H9 (cell line): ENCODE data around the gene CROCC. TPM values are rescaled to one million over a fixed set of nuclear protein-coding genes. Genes with fewer than 3 reads are reported as not detected.
"Not testable (repeated sequence)": the region's sequence is repeated elsewhere in the genome, so short reads cannot be mapped to it uniquely, and the experiment has no call there.

Source experiments
- DNase-seq: peaks from one replicate; pipeline ENCODE4 v3.0.0-alpha.2; 2017
- H2AFZ ChIP-seq: one replicate; pipeline ENCODE4 v1.6.1; 2013; ENCODE audit warnings: mild to moderate bottlenecking, low read length, control low read depth, moderate library complexity
- H2AK5ac ChIP-seq: 2 replicates; pipeline ENCODE4 v1.6.1; 2013; ENCODE audit warnings: low read length, control low read depth, mixed read lengths; ENCODE audit not compliant: insufficient read length
- H2BK120ac ChIP-seq: one replicate; pipeline ENCODE4 v1.6.1; 2013; ENCODE audit warnings: low read depth, mild to moderate bottlenecking, low read length, control low read depth, inconsistent platforms; ENCODE audit not compliant: poor library complexity, severe bottlenecking
- H2BK12ac ChIP-seq: 2 replicates; pipeline ENCODE4 v1.6.1; 2013; ENCODE audit warnings: low read length, control low read depth, mixed read lengths, low read depth; ENCODE audit not compliant: insufficient read length
- H2BK15ac ChIP-seq: 2 replicates; pipeline ENCODE4 v1.6.1; 2013; ENCODE audit warnings: low read depth, low read length, control low read depth
- H2BK20ac ChIP-seq: one replicate; pipeline ENCODE4 v1.6.1; 2013; ENCODE audit warnings: low read depth, mild to moderate bottlenecking, low read length, control low read depth, inconsistent platforms; ENCODE audit not compliant: poor library complexity, severe bottlenecking
- H2BK5ac ChIP-seq: 2 replicates; pipeline ENCODE4 v1.6.1; 2013; ENCODE audit warnings: low read length, control low read depth, mixed read lengths; ENCODE audit not compliant: insufficient read length
- H3K14ac ChIP-seq: 2 replicates; pipeline ENCODE4 v1.6.1; 2013; ENCODE audit warnings: low read length, control low read depth; ENCODE audit not compliant: insufficient read depth
- H3K18ac ChIP-seq: 2 replicates; pipeline ENCODE4 v1.6.1; 2013; ENCODE audit warnings: low read depth, mild to moderate bottlenecking, mixed read lengths, low read length, control low read depth; ENCODE audit not compliant: insufficient read length
- H3K23ac ChIP-seq: 2 replicates; pipeline ENCODE4 v1.6.1; 2013; ENCODE audit warnings: low read length, control low read depth, mixed read lengths, low read depth; ENCODE audit not compliant: insufficient read length
- H3K23me2 ChIP-seq: 2 replicates; pipeline ENCODE4 v1.6.1; 2013; ENCODE audit warnings: low read depth, mild to moderate bottlenecking, mixed read lengths, low read length, control low read depth; ENCODE audit not compliant: insufficient read length, poor library complexity, severe bottlenecking
- H3K27ac ChIP-seq: 2 replicates; pipeline ENCODE4 v1.5.1; 2013; ENCODE audit warnings: low read length, control low read depth, mixed read lengths, low read depth; ENCODE audit not compliant: insufficient read length
- H3K27me3 ChIP-seq: 2 replicates; pipeline ENCODE4 v1.6.1; 2013; ENCODE audit warnings: low read length, control low read depth, inconsistent platforms; ENCODE audit not compliant: insufficient read depth
- H3K4ac ChIP-seq: 2 replicates; pipeline ENCODE4 v1.6.1; 2013; ENCODE audit warnings: low read depth, mild to moderate bottlenecking, control low read depth, inconsistent platforms, low read length, moderate library complexity
- H3K4me1 ChIP-seq: 2 replicates; pipeline ENCODE4 v1.6.1; 2013; ENCODE audit warnings: low read length, control low read depth, inconsistent platforms; ENCODE audit not compliant: insufficient read depth
- H3K4me2 ChIP-seq: 2 replicates; pipeline ENCODE4 v1.6.1; 2013; ENCODE audit warnings: low read length, control low read depth, mixed read lengths; ENCODE audit not compliant: insufficient read length, insufficient read depth
- H3K56ac ChIP-seq: 2 replicates; pipeline ENCODE4 v1.6.1; 2013; ENCODE audit warnings: low read depth, mild to moderate bottlenecking, mixed read lengths, low read length, control low read depth; ENCODE audit not compliant: insufficient read length
- H3K79me1 ChIP-seq: 2 replicates; pipeline ENCODE4 v1.6.1; 2013; ENCODE audit warnings: low read depth, mild to moderate bottlenecking, moderate library complexity, low read length, control low read depth, inconsistent platforms; ENCODE audit not compliant: insufficient read depth, poor library complexity, severe bottlenecking
- H3K79me2 ChIP-seq: 2 replicates; pipeline ENCODE4 v1.6.1; 2013; ENCODE audit warnings: low read length, control low read depth, inconsistent platforms; ENCODE audit not compliant: insufficient read depth
- H3K9ac ChIP-seq: 2 replicates; pipeline ENCODE4 v1.6.1; 2013; ENCODE audit warnings: low read length, control low read depth, mixed read lengths; ENCODE audit not compliant: insufficient read length; ENCODE audit errors: extremely low read depth
- H3K9me3 ChIP-seq: one replicate; pipeline ENCODE4 v1.6.1; 2013; ENCODE audit warnings: low read depth, low read length, inconsistent platforms; ENCODE audit not compliant: control insufficient read depth
- H3T11ph ChIP-seq: one replicate; pipeline ENCODE4 v1.6.1; 2013; ENCODE audit warnings: mild to moderate bottlenecking, low read length, control low read depth, inconsistent platforms
- H4K20me1 ChIP-seq: one replicate; pipeline ENCODE4 v1.6.1; 2013; ENCODE audit not compliant: control insufficient read depth, insufficient read length, insufficient read depth
- H4K5ac ChIP-seq: 2 replicates; pipeline ENCODE4 v1.6.1; 2013; ENCODE audit warnings: low read depth, mild to moderate bottlenecking, mixed read lengths, low read length, control low read depth; ENCODE audit not compliant: insufficient read length
- H4K8ac ChIP-seq: replicated peaks from 2 replicates; pipeline ENCODE4 v1.6.1; 2013; ENCODE audit warnings: low read length, control low read depth, mixed read lengths, low read depth; ENCODE audit not compliant: insufficient read length
- H4K91ac ChIP-seq: 2 replicates; pipeline ENCODE4 v1.6.1; 2013; ENCODE audit warnings: low read depth, mild to moderate bottlenecking, moderate library complexity, mixed read lengths, low read length, control low read depth; ENCODE audit not compliant: insufficient read length
- H3K27ac Mint-ChIP-seq, 3 experiments: 2 replicates in 2 of 3; 3 replicates in 1 of 3; pipeline ENCODE4 v1.8.0; 2020 to 2021; ENCODE audit warnings: mixed read lengths in 3 of 3, mild to moderate bottlenecking in 1 of 3, moderate library complexity in 1 of 3
- H3K27me3 Mint-ChIP-seq: 2 replicates; pipeline ENCODE4 v1.8.0; 2021; ENCODE audit warnings: low read depth, mild to moderate bottlenecking, moderate library complexity, mixed read lengths
- H3K36me3 Mint-ChIP-seq, 3 experiments: 2 replicates in 2 of 3; 3 replicates in 1 of 3; pipeline ENCODE4 v1.8.0; 2020 to 2021; ENCODE audit warnings: low read depth in 3 of 3, mixed read lengths in 3 of 3; ENCODE audit not compliant: insufficient read depth in 1 of 3
- H3K4me1 Mint-ChIP-seq, 2 experiments: 2 replicates each; pipeline ENCODE4 v1.8.0; 2020; ENCODE audit warnings: mixed read lengths in 2 of 2
- H3K4me3 Mint-ChIP-seq, 2 experiments: 2 replicates in 1 of 2; 3 replicates in 1 of 2; pipeline ENCODE4 v1.8.0; 2020 to 2021; ENCODE audit warnings: mild to moderate bottlenecking in 2 of 2, mixed read lengths in 2 of 2, moderate library complexity in 1 of 2
- H3K9me3 Mint-ChIP-seq, 2 experiments: 2 replicates in 1 of 2; 3 replicates in 1 of 2; pipeline ENCODE4 v1.8.0; 2020; ENCODE audit warnings: mild to moderate bottlenecking in 2 of 2, mixed read lengths in 2 of 2, moderate library complexity in 1 of 2
- WGBS: extraction: QIAGEN DNeasy Blood & Tissue Kit; methylation state at CpG from one replicate; pipeline ENCODE4 v1.1.7; 2013; ENCODE audit warnings: missing lambda C conversion rate, low lambda C conversion rate, mixed read lengths; ENCODE audit not compliant: insufficient read length; ENCODE audit errors: extremely low coverage; 5-methylcytosine and 5-hydroxymethylcytosine counted together
- total RNA-seq: library from RNA; stranded (reverse); gene quantifications from 2 replicates; pipeline ENCODE4 v1.2.1, GENCODE V29; 2021

Gene CROCC
- total RNA-seq, 1 experiment from 2014 or later = 40.7 TPM

GRCh38 chr1:16893796-16894195, 27.9 kb upstream of the CROCC start:
- Mint-ChIP-seq H3K4me1 (peaks cover 11 to 16% of the 10 kb centered on the region in 2 experiments), H3K27ac (peak overlapping the region in 1 of 3 experiments; percentile 82; a peak in 1 of 7 replicates)
- H2AFZ ChIP-seq, H3K23ac ChIP-seq, H3K18ac ChIP-seq, H3K4me2 ChIP-seq, H4K20me1 ChIP-seq, H3K56ac ChIP-seq, H3K9me3 ChIP-seq, H3K4ac ChIP-seq, H3K27me3 Mint-ChIP-seq, H3K4me1 ChIP-seq, H4K91ac ChIP-seq, H3K23me2 ChIP-seq, H3K9me3 Mint-ChIP-seq, H2BK120ac ChIP-seq, H2BK20ac ChIP-seq, H3K4me3 Mint-ChIP-seq, H2BK12ac ChIP-seq, H3K79me1 ChIP-seq, H3K27ac ChIP-seq, H3K14ac ChIP-seq, H3K79me2 ChIP-seq, H2BK15ac ChIP-seq, DNase-seq, H2BK5ac ChIP-seq, H4K5ac ChIP-seq, H4K8ac ChIP-seq, H3K36me3 Mint-ChIP-seq, H3K9ac ChIP-seq, H2AK5ac ChIP-seq, H3K27me3 ChIP-seq, H3T11ph ChIP-seq: not testable (repeated sequence)
- no CpG with 5 or more reads among the region's 4 CpGs for WGBS

- not testable (repeated sequence) for H3K9me3 ChIP-seq, H2BK15ac ChIP-seq, H3K79me2 ChIP-seq, H3K56ac ChIP-seq, H4K8ac ChIP-seq, H3K36me3 Mint-ChIP-seq, H2BK12ac ChIP-seq, H3K4me3 Mint-ChIP-seq, H3K4me1 ChIP-seq, H3T11ph ChIP-seq, H2BK5ac ChIP-seq, H3K23ac ChIP-seq, H3K27me3 ChIP-seq, H3K27ac ChIP-seq, H3K9ac ChIP-seq, H3K27me3 Mint-ChIP-seq, H3K4ac ChIP-seq, H4K91ac ChIP-seq, H3K9me3 Mint-ChIP-seq, H2BK20ac ChIP-seq, H4K20me1 ChIP-seq, DNase-seq, H4K5ac ChIP-seq, H3K79me1 ChIP-seq, H2AK5ac ChIP-seq, H3K27ac Mint-ChIP-seq, H3K4me2 ChIP-seq, H3K14ac ChIP-seq, H2AFZ ChIP-seq, H3K23me2 ChIP-seq, H2BK120ac ChIP-seq, H3K18ac ChIP-seq
- no CpG with 5 or more reads among the region's 6 CpGs for WGBS
- peaks cover 11 to 16% of the 10 kb centered on the region in 2 experiments for H3K4me1 Mint-ChIP-seq
These were observed 27.4 kb upstream of the CROCC start for GRCh38 chr1:16894338-16894737.
